Prostate gland (tissue), 2 donors: ENCODE data around the gene KCNQ1. TPM values are rescaled to one million over a fixed set of nuclear protein-coding genes. Genes with fewer than 3 reads are reported as not detected.

Experiments
- DNase-seq: peaks from one replicate; pipeline ENCODE4 v3.0.0-alpha.2; 2019; ENCODE audit warnings: low spot score
- H3K27ac ChIP-seq, 2 donors: fragments of 200-600 bp; sonication (generic); 2 replicates each; pipeline ENCODE4 v1.5.1; 2017 to 2019
- H3K27me3 ChIP-seq: fragments of 200-600 bp; sonication (generic); replicated peaks from 2 replicates; pipeline ENCODE4 v1.5.1; 2019; ENCODE audit not compliant: insufficient read depth
- H3K36me3 ChIP-seq, 2 donors: fragments of 200-600 bp; sonication (generic); 1 replicate in 1 of 2; 2 replicates in 1 of 2; pipeline versions ENCODE4 v1.5.1 to v1.8.1; 2017 to 2019
- H3K4me1 ChIP-seq: fragments of 200-600 bp; sonication (generic); replicated peaks from 2 replicates; pipeline ENCODE4 v1.5.1; 2019
- H3K4me3 ChIP-seq, 2 donors: fragments of 200-600 bp; sonication (generic); 2 replicates each; pipeline ENCODE4 v1.5.1; 2017 to 2019
- H3K9me3 ChIP-seq: fragments of 200-600 bp; sonication (generic); 2 replicates; pipeline ENCODE4 v1.5.1; 2017
- POLR2A ChIP-seq: fragments of 450-650 bp; IDR thresholded peaks from one replicate; pipeline ENCODE4 v1.6.1; 2016; ENCODE audit warnings: antibody characterized with exemption, mild to moderate bottlenecking
- POLR2AphosphoS5 ChIP-seq: sonication (generic); formaldehyde crosslinking; IDR thresholded peaks from one replicate; pipeline ENCODE4 v1.6.1; 2017; ENCODE audit warnings: antibody characterized with exemption
- WGBS: methylation state at CpG from one replicate; pipeline ENCODE4 v1.1.5; 2018; 5-methylcytosine and 5-hydroxymethylcytosine counted together
- intact Hi-C: fragments of 100-400 bp; cut with DNase I; formaldehyde crosslinking; loops from one replicate; pipeline ENCODE4 v1.14.2; 2022
- small RNA-seq, 2 donors: library from RNA; depleted of rRNA; stranded (forward); fragments of <200 nt; gene quantifications; one replicate each; pipeline ENCODE3, GENCODE V24; 2016
- total RNA-seq, 2 donors: library from RNA; depleted of rRNA; stranded (reverse); fragments of >200 nt; gene quantifications; one replicate each; pipeline ENCODE4 v1.1.0, GENCODE V29; 2016
- TF ChIP-seq, protein P1 (sequence below), 4 experiments: fragments of 200-600 bp in 2 of 4; fragments of 450-650 bp in 2 of 4; sonication (generic) in 2 of 4; IDR thresholded peaks; 1 replicate in 3 of 4; 2 replicates in 1 of 4; pipeline ENCODE4 v1.5.1; 2016 to 2019; ENCODE audit warnings: antibody characterized with exemption in 4 of 4, mild to moderate bottlenecking in 2 of 4, moderate library complexity in 2 of 4

Gene KCNQ1
- total RNA-seq, 2 donors from 2014 or later: 10.0 to 33.8 TPM

DNA sequence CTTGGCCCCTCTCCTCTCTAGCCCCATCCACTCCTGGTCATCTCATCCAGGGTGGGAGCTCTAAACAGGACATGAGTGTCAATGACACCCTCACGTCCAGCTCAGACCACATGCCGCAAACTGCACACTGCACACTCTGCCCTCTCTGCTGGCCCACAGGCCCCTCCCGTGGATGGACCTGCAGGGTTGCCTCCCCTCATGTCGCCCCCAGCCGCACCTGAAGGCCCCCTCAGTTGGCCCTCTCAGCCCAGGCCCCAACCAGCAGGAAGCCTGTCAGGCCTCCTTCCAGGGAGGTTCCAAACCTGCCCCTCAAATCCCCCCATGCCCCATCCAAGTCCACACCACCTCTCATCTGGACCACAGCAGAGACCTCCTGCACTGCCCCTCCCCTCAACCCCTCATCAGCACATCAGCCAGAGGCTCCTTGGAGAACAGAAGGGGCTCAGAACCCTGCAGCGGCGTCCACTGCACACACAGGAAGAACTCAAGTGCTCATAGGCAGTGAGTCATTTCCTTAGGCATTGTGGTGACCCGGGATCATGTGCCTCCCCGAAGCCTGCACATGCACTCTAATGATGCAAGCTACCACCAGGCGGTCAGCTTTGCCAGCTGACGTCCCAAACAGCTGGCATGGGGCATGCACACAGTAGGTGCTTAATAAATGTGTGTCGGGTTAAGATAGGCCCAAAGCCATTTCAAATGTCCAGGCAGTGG, 453.7 kb downstream of the KCNQ1 start:
- Histone ChIP-seq H3K9me3 (no peaks in the 10 kb centered on the region), H3K36me3 (no peaks in the 10 kb centered on the region), H3K4me3 (no peak overlapping the region), H3K27ac (peak overlapping the region; percentile 36 to 62), H3K4me1 (peaks cover 14% of the 10 kb centered on the region), H3K27me3 (no peaks in the 10 kb centered on the region)
- intact Hi-C loops: loop anchor here (10.0 kb wide), 1 partner anchor 704 kb away; no protein-coding TSS in a partner anchor
- TF ChIP-seq POLR2AphosphoS5: peak; percentile 49
- TF ChIP-seq POLR2A: no peak
- TF ChIP-seq, protein P1, sequence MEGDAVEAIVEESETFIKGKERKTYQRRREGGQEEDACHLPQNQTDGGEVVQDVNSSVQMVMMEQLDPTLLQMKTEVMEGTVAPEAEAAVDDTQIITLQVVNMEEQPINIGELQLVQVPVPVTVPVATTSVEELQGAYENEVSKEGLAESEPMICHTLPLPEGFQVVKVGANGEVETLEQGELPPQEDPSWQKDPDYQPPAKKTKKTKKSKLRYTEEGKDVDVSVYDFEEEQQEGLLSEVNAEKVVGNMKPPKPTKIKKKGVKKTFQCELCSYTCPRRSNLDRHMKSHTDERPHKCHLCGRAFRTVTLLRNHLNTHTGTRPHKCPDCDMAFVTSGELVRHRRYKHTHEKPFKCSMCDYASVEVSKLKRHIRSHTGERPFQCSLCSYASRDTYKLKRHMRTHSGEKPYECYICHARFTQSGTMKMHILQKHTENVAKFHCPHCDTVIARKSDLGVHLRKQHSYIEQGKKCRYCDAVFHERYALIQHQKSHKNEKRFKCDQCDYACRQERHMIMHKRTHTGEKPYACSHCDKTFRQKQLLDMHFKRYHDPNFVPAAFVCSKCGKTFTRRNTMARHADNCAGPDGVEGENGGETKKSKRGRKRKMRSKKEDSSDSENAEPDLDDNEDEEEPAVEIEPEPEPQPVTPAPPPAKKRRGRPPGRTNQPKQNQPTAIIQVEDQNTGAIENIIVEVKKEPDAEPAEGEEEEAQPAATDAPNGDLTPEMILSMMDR (IDR thresholded peaks at IDR 0.05): peak in 1 of 4 experiments; percentile 4
- DNase-seq: no peak
- 83% methylated on average over 12 of the region's 12 CpGs for WGBS

Small RNAs within 50 kb of the gene (small RNA-seq; reads per million reads assigned to genes)
- gene AC013791.1 (0 reads per million in 2 donors), gene COX6CP18 (0 reads per million in 2 donors), gene RF01947 (0 reads per million in 2 donors), gene RF01948 (0 reads per million in 2 donors), gene RF01950 (0 reads per million in 2 donors)

Other genes starting within 250 kb of the KCNQ1 start
- gene ASCL2, start 174.4 kb upstream of the KCNQ1 start, total RNA-seq: 1 to 10 TPM; 3.9 to 7.9 TPM
- gene C11orf21, start 143.1 kb upstream of the KCNQ1 start, total RNA-seq: under 1 TPM in 1 of 2 donors, not detected in 1; 0.85 TPM
- not detected for gene TSPAN32, start 143.0 kb upstream of the KCNQ1 start, total RNA-seq
- gene CD81, start 67.7 kb upstream of the KCNQ1 start, total RNA-seq: 100 to 1,000 TPM; 472 to 927 TPM
- 10 to 100 TPM; 40.4 to 71.1 TPM for gene TSSC4, start 44.3 kb upstream of the KCNQ1 start, total RNA-seq
- under 1 TPM in 1 of 2 donors, not detected in 1; 0.68 TPM for gene TRPM5, start 494 bp upstream of the KCNQ1 start, total RNA-seq